Activated T-helper 2 cell treated with anti-CD3 and anti-CD28 coated beads, Interferon-gamma antibody, Interleukin-2, Interleukin-4, amounts not matched to agents 10 μg/mL and 5 μg/mL and 100 μg/mL, durations not matched to agents 14 hours and 24 hours and 36 hours (primary cell): ENCODE measurements around the gene NOTCH1. TPM values are rescaled to one million over a fixed set of nuclear protein-coding genes. Genes with fewer than 3 reads are reported as not detected.

Experiments
- DNase-seq: peaks from one replicate; pipeline ENCODE4 v3.0.0; 2021; ENCODE audit warnings: low spot score
- H3K27ac Mint-ChIP-seq: one replicate; pipeline ENCODE4 v1.8.0; 2021; ENCODE audit warnings: mixed read lengths
- H3K27me3 Mint-ChIP-seq: one replicate; pipeline ENCODE4 v1.8.0; 2021; ENCODE audit warnings: low read depth, mixed read lengths
- H3K36me3 Mint-ChIP-seq: one replicate; pipeline ENCODE4 v1.8.0; 2021; ENCODE audit warnings: low read depth, mixed read lengths
- H3K4me1 Mint-ChIP-seq: one replicate; pipeline ENCODE4 v1.8.0; 2021; ENCODE audit warnings: low read depth, mixed read lengths
- H3K4me3 Mint-ChIP-seq: one replicate; pipeline ENCODE4 v1.8.0; 2021; ENCODE audit warnings: low read depth, mild to moderate bottlenecking, moderate library complexity, mixed read lengths
- H3K9me3 Mint-ChIP-seq: one replicate; pipeline ENCODE4 v1.8.0; 2021; ENCODE audit warnings: mixed read lengths
- intact Hi-C: fragments of 100-400 bp; cut with micrococcal nuclease; formaldehyde crosslinking; loops from one replicate; pipeline ENCODE4 v1.15.1; 2023
- total RNA-seq: library from RNA; stranded (reverse); gene quantifications from 2 replicates; pipeline ENCODE4 v1.2.3, GENCODE V29; 2022

NOTCH1 gene
- total RNA-seq, 1 donor from 2014 or later, result 81.3 TPM

DNA sequence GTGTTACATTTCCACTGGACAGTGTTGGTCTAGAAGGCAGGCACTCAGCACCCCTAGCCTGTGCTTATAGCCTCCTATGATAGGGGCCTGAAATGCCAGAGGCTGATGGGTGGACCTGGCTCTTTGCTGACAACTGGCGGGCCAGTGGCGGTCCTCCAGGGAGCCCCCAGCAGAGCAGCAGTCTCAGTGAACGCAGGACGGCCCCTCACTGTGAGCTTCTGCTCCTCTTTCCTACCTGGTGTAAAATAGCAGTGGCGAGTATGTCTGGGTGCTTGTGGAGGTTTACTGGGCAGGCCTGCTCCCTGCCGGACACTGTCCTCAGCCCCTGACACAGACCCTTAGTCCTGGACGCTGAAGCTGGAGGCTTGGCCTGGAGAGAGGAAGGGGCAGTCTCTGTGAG lies 59.7 kb downstream of the NOTCH1 start:
- DNase-seq, result no peak
- intact Hi-C loops, result loop anchor here (10.0 kb wide), 1 partner anchor 241 kb away; the partner anchor contains the start of gene QSOX2
- Mint-ChIP-seq H3K9me3 (no peaks in the 10 kb centered on the region), H3K27ac (no peak overlapping the region), H3K4me1 (peaks cover 11% of the 10 kb centered on the region), H3K4me3 (no peak overlapping the region), H3K36me3 (peaks cover 2% of the 10 kb centered on the region), H3K27me3 (no peaks in the 10 kb centered on the region)

DNA sequence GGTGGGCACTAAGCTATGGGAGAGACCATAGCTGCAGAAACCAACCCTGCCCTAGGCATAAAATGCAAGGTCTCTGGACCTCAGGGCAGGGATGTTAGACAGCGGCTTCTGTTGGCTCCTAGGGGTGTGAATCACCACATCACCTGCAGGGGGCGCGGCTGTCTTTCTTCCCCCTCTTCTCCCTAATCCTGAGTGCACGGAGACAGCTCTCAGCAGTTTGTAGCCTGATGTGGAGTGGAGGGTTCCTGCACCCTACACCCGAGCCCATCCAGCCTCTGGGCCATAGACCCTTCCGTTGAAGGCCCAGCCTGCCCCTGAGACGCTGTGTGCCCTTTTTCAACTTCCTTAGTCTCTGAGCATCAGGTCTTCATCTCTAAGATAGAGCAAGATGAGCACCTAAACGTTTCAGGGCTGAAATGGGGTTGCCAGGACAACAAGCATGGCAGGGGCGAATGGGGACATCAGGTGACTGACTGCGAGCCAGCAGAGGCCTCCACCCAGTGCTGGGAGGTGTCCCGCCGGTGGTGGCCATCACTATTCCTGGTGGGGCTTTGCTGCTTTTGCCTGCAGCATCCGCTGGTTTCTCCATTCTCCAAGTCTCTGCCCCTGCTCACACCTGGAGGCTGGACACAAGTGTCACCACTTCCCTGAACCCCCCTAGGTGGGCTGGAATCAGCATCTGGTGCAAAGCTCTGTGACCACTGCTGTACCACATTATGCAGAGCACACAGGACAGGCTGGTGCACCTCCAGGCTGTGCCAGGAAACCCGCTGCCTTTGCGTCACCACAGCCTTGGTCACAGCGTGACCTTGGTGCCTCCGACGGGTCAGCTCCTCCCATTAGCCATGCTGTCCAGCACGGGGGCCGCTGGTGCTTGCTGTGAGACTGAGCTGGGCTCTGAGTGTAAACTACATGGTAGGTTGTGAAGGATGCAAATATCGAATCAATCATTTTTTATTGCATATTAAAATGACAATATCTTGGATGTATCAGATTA lies 60.5 kb downstream of the NOTCH1 start:
- peak; percentile 74 for DNase-seq
- peak overlapping the region; percentile 12 for H3K27ac Mint-ChIP-seq
- peak overlapping the region; percentile 49 for H3K4me3 Mint-ChIP-seq
- peaks cover 13% of the 10 kb centered on the region for H3K4me1 Mint-ChIP-seq
- intact Hi-C loops, result loop anchor here (1.0 to 10.0 kb wide), 2 partner anchors 159 to 241 kb away; partner anchors contain the start of gene QSOX2
- H3K36me3 Mint-ChIP-seq, result peaks cover 2% of the 10 kb centered on the region
- H3K27me3 Mint-ChIP-seq, result no peaks in the 10 kb centered on the region
- H3K9me3 Mint-ChIP-seq, result no peaks in the 10 kb centered on the region

DNA sequence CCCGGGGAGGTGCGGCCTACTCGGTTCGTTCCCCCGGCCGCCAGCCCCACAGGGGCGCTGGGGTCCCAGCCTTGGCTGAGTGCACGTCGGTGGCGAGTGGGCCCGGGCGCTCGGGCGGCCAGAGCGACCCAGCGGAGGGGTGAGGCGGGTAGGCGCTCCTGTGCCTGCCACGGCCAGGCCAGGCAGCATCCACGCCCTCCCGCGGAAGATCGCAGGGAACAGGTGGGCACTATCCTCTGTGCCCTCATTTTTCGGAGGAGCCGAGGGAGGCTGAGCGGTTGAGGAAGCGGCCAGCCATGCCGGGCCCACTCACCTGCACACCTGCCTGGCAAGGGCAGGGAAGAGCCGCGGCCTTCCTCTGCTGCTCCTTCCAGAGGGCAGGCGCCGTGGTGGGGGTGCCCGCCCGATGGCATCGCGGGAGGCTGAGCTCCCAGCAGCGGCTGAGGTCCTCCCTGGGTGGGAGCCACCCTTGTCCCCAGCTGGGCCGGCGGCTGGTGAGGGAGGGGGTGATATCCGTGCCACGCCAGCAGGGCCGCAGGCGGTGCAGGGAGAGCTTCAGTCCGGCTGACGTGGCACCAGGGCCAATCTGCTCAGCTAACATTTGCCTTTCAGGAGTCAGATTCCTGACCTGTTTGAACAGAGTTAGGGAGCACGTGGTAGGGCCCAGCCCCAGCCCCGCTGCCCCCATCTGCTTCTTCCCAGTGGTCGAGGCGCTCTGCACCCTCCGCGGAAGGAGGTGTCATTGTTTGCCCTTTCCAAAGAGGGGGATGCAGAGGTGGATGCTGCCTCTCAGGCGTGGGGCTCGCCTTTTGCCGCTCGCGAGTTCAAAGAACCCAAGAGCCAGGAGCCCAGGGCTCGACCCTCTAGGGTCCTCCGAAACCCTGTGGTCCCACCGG lies 61.4 kb downstream of the NOTCH1 start:
- Mint-ChIP-seq H3K9me3 (no peaks in the 10 kb centered on the region), H3K36me3 (peaks cover 7% of the 10 kb centered on the region), H3K27ac (peak overlapping the region; percentile 12), H3K4me3 (peak overlapping the region; percentile 49), H3K27me3 (no peaks in the 10 kb centered on the region), H3K4me1 (peaks cover 18% of the 10 kb centered on the region)
- DNase-seq, result no peak
- intact Hi-C loops, result loop anchor here (1.0 to 10.0 kb wide), 4 partner anchors 47 to 240 kb away; partner anchors contain the start of genes INPP5E, QSOX2 and SNAPC4

DNA sequence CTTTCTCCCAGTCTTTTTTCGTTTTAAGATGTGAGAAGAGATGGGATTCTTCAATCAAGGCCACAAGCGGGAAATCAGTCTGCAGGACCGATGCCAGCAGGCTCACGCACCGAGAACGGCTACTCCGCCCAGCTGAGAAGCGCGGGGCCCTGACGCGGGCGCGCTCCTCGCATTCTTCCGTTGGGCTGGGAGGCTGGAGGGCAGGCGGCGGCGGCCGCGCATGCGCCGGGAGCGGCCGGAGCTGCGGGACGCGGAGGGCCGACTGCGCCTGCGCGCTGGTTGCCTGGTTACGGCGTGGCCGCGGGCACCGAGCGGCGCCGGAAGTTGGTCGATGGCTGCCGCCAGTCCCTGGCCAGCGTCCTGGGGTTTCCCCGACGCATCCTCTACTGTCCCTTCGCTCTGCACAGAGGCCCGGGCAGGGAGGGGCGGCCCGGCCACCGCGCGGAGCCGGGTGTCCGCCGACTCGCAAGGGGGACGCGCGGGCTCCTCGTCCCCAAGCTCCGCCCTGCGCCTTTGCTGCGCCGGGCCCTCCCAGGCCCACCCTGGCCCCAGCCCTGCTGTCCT lies 62.2 kb downstream of the NOTCH1 start:
- peaks cover 18% of the 10 kb centered on the region for H3K4me1 Mint-ChIP-seq

DNA sequence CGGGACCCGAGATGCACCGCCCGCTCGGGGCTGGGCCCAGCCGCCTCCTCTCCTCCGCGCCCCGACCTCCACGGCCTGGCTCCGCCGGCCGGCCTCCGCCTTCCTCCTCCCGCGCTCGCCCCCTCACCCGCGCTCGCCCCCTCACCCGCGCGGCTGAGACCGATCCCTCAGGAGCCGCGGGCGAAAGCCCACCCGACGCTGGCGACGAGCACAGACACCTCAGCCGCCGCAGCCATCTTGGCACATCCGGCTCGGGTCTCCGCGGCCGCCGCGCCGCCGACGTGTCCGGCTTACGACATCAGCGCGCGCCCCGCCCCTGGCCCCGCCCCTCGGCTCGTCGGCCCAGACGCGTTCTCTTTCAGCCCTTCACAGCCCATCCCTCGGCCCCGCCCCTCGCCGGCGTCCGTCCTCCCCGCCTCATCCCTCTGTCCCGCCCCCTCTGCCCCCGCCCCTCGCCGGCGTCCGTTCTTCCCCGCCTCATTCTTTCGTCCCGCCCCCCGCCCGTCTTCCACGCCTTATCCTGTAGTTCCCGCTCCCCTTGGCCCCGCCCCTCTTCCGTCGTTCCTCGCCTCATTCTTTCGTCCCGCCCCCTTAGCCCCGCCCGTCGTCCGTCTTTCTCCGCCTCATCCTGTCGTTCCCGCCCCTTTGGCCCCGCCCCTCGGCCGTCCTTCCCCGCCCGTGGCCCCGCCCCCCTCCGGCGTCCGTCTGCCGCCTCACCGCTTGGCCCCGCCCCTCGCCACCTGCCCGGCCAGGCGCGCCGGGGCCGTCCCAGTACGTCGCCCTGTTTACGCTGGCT lies 62.9 kb downstream of the NOTCH1 start, which contains the start of gene SEC16A:
SEC16A (minus strand) TSS at position 248 of the 796 bp plus-strand sequence. CDS start 5,425 bp downstream, outside the sequence.
- peaks cover 18% of the 10 kb centered on the region for H3K4me1 Mint-ChIP-seq
- H3K36me3 Mint-ChIP-seq, result peaks cover 16% of the 10 kb centered on the region
- peak within 1 kb of the TSS; percentile 98 for H3K4me3 Mint-ChIP-seq
- peak within 1 kb of the TSS; percentile 98 for H3K27ac Mint-ChIP-seq
- no peaks in the 10 kb centered on the region for H3K9me3 Mint-ChIP-seq
- DNase-seq, result peak; percentile 98
- intact Hi-C loops, result loop anchor here (2.0 to 10.0 kb wide), 5 partner anchors 46 to 238 kb away; partner anchors contain the start of genes ENTR1, INPP5E, PMPCA and QSOX2
- H3K27me3 Mint-ChIP-seq, result no peaks in the 10 kb centered on the region

More for the DNA sequence above, 62.2 kb downstream of the NOTCH1 start:
- no peaks in the 10 kb centered on the region for H3K9me3 Mint-ChIP-seq
- intact Hi-C loops, result loop anchor here (2.0 to 10.0 kb wide), 5 partner anchors 46 to 239 kb away; partner anchors contain the start of genes ENTR1, INPP5E, PMPCA and QSOX2
- H3K36me3 Mint-ChIP-seq, result peaks cover 12% of the 10 kb centered on the region
- H3K27ac Mint-ChIP-seq, result peak overlapping the region; percentile 92
- no peaks in the 10 kb centered on the region for H3K27me3 Mint-ChIP-seq
- peak; percentile 95 for DNase-seq
- peak overlapping the region; percentile 81 for H3K4me3 Mint-ChIP-seq

DNA sequence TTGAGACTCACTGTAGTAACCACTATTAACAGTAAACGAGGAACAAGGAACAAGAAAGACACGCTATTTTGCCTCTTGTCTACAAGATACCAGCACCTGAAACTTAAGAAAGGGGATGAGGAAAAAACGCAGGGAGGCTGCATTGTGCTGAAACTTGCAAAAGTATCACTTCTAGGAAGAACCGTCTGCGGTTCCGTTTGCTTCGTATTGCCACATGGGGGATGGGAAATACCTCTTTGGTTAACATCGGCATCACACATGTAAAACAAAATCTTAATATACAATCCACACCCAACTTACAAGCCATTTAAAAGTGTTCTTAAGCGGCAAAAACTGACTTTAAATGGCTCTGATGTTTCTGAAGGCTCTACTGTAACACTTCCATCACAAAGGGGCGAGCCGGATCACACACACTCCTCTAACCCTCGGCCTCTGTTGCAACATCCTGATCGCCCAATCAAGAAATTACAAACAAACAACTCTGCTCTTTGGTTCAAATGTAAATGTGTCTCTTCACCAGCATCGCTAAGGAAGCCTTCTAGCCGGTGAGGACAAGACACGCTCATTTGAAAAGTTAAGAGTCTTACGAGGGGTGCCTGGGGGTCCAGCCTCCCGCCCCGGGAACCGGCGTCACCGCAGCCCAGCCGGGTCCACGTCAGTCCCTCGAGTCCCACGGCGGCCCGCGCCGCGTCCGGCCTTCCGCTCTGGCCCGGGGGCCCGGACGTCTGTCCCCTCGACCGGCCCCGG lies 63.6 kb downstream of the NOTCH1 start:
- Mint-ChIP-seq H3K4me1 (peaks cover 18% of the 10 kb centered on the region), H3K27ac (peak overlapping the region; percentile 66)

DNA sequence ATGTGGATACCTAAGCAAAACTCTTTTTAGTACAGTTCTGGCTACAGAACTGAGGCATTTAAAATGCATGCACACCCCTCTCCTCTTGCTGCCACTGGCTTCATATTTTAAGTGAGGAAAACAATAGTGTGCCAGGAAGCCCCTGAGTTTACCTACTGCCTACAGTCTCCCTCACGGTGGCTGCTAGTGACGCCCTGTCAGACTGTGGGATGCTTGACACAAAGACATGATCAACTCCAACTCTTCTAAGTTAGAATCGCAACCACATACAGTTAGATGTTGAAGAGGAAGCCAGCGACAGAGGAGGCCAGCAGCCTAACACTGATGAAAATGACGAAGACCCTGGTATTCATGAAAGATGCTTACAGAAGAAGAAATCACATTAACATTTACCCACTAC lies 64.3 kb downstream of the NOTCH1 start:
- no peak for DNase-seq
- Mint-ChIP-seq H3K27ac (peak overlapping the region; percentile 66), H3K27me3 (no peaks in the 10 kb centered on the region), H3K36me3 (peaks cover 31% of the 10 kb centered on the region), H3K9me3 (no peaks in the 10 kb centered on the region), H3K4me1 (peaks cover 18% of the 10 kb centered on the region), H3K4me3 (peak overlapping the region; percentile 98)
- intact Hi-C loops, result loop anchor here (5.0 to 10.0 kb wide), 3 partner anchors 44 to 237 kb away; partner anchors contain the start of genes INPP5E, QSOX2 and SNAPC4

More for the DNA sequence above, 63.6 kb downstream of the NOTCH1 start:
- DNase-seq, result no peak
- H3K4me3 Mint-ChIP-seq, result peak overlapping the region; percentile 98
- intact Hi-C loops, result loop anchor here (2.0 to 10.0 kb wide), 5 partner anchors 45 to 237 kb away; partner anchors contain the start of genes ENTR1, INPP5E, PMPCA and QSOX2
- H3K36me3 Mint-ChIP-seq, result peaks cover 24% of the 10 kb centered on the region
- no peaks in the 10 kb centered on the region for H3K27me3 Mint-ChIP-seq
- H3K9me3 Mint-ChIP-seq, result no peaks in the 10 kb centered on the region

DNA sequence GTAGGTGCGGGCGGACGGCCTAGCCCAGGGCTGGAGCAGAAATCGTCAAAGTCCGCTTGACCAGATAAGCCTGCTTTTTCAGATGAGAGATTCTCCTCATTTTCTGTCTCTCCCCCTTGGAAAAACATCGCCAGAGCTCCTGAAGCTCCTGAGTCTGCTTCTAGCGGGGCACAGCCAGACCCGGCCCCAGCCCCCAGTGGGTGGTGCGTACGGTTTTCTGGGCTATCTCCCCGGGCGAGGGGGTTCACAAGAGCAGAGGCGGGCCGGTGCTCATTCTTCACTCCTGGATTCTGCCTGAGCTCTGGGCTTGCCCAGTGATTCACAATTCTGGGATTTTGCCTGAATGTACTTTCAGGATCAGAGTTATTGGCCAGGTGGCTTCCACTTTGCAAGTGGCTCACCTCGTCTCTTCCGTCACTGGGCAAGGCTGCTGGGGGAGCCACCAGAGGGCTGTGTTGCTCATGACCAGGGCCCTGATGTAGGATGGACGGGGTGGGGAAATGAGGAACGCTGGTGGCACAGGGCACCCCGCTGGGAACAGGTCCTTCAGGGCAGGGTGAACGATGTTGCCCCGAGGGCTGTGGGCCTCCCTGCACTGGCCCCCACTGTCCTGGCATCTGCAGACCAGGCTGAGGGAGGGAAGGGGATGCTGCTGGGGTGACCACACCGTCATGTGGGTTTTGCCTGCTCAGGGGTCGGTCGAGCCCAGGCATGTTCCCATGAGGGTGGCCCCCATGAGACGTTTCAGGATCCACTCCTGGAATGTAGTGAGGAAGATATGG lies 69.3 kb downstream of the NOTCH1 start:
- H3K27me3 Mint-ChIP-seq, result no peaks in the 10 kb centered on the region
- no peak for DNase-seq
- H3K4me3 Mint-ChIP-seq, result no peak overlapping the region
- no peak overlapping the region for H3K27ac Mint-ChIP-seq
- H3K36me3 Mint-ChIP-seq, result peaks cover 60% of the 10 kb centered on the region
- H3K9me3 Mint-ChIP-seq, result no peaks in the 10 kb centered on the region
- intact Hi-C loops, result no loop called here
- peaks cover 11% of the 10 kb centered on the region for H3K4me1 Mint-ChIP-seq

DNA sequence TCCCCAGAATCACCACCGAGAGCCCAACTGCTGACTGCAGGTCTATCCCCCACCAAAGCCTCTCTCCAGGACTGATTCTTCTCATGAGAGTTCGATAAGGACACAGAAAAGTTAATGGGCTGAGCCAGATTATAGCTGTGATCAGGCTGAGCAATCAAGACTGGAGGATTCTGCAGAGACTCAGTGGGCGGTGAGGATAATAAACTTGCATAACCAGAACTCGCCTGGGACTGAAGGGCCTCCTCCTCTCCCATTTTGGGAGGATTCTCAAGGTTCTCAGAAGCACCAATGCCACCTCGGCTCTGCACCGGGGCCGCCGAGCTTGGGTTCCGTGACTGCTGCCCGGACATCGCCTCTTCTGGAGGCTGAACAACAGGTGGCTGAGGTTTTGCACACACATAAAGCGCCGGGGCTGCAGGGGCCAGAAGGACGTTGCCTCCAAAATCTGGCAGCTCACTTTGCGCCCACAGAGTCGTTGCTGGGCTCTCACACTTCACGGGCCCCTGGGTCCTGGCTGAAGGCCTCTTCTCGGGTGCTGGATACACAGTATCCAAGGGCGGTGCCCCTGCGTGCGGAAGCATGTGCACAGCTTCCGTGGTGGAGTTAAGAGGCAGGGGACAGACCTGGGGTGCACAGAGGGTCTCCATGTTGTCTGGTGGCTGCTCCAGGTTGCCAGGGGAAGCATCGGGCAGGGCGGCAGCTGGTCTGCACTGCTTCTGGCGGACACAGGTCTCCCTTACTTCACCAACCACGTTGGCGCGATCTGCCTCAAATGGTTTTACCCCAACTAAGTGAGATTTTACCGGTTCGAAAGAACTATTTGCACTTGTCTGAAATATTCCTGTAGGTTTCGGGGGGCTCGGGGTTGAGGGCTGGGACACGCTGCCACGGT lies 70.6 kb downstream of the NOTCH1 start:
- intact Hi-C loops, result no loop called here

More for the DNA sequence above, 70.6 kb downstream of the NOTCH1 start:
- no peak for DNase-seq
- Mint-ChIP-seq H3K9me3 (no peaks in the 10 kb centered on the region), H3K27ac (no peak overlapping the region), H3K4me3 (no peak overlapping the region), H3K27me3 (no peaks in the 10 kb centered on the region), H3K36me3 (peaks cover 67% of the 10 kb centered on the region), H3K4me1 (peaks cover 5% of the 10 kb centered on the region)
